ENCODE measurements around the gene R3HDM1.

GRCh38 chr2:135732561-135732960 lies 201.3 kb downstream of the R3HDM1 start:
- no peak for TF ChIP-seq CTCF (IDR thresholded peaks at IDR 0.05; ENCODE audit: poor library complexity)
- TF ChIP-seq EZH2 (IDR thresholded peaks at IDR 0.05; ENCODE audit: borderline replicate concordance), result no peak
- no peak for TF ChIP-seq EZH2phosphoT487 (IDR thresholded peaks at IDR 0.05; ENCODE audit: low read depth, severe bottlenecking, unreplicated experiment)
